Stimulated activated CD8-positive, alpha-beta memory T cell treated with anti-CD3 and anti-CD28 coated beads, Interleukin-7, amount 100 ng/mL, for 1 hour (primary cell): ENCODE data around the gene PPIL4.

ENCODE experiments used
- DNase-seq, 2 donors: peaks; one replicate each; pipeline ENCODE4 v3.0.0-alpha.2; 2020; ENCODE audit warnings: low read depth in 2 of 2

Gene PPIL4

DNA sequence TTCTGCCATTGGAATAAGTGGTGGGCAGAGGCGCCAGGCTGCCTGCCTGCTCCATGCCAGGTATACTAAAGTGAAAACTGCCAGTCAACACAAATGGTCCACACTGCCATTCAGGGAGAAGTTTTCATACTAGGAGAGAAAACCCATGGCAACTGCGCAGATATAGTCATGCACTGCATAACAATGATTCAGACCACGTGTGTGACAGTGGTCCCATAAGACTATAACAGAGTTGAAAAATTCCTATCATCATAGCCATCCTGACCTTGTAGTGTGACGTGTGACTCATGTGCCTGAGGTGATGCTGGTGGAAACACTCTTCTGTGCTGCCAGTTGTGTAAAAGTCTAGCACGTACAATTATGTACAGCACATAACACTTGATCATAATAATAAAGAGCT lies 86.1 kb downstream of the PPIL4 start:
- DNase-seq, result no peak

DNA sequence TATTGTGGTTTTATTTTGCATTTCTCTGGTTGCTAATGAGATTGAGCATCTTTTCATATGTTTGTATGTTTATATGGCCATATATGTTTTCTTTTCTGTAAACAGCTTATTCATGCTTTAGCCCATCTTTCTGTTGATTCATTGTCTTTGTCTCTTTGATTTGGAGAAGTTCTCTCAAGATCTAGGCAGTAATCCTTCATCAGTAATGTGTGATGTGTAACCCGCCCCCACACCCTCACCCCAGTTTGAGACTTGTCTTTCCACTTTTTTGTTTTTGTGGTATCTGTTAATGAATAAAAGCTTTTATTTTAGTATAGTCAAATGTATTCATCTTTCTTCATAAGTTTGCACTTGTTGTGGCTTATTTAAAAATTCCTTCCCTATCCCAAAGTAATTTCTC lies 87.0 kb downstream of the PPIL4 start:
- no peak for DNase-seq

DNA sequence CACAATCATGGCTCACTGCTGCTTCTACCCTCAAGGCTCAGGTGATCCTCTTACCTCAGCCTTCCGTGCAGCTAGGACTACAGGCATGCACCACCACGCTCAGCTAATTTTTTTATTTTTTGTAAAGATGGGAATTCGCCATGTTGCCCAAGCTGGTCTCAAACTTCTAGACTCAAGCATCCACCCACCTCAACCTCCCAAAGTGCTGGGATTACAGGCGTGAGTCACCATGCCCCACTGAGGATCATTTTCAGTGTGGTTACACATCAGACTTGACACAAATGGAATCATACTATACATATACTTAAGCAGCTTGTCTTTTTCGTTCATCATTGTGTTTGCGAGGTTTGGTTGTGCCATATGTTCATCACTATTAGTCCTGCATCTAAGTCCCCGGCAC lies 87.6 kb downstream of the PPIL4 start:
- DNase-seq, result no peak

DNA sequence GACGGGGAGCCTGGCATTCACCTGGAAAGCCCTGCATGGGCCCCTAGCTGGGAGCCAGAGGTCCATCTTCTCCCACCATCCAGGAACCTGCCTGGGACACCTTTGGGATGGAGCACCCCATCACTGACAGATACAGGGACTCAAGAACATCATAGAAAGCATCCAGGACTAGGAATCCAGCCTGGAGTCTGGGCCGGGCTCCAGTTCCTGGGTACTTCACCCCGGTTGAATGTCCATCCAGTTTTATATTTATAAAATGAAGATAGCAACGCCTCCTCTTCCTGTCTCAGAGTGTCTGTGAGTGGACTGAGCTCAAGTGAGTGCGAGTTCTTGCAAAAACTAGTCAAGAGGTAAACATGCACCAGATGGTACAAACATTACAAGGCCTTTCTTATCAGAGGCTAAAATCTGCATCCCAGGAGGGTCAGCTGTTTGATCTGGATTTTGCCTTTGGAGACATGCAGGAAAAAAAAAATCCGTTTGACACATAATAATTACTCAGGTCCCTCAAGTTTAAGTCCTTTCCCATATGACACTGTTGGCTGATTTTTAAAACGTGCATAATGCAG lies 88.4 kb downstream of the PPIL4 start:
- DNase-seq, result no peak

DNA sequence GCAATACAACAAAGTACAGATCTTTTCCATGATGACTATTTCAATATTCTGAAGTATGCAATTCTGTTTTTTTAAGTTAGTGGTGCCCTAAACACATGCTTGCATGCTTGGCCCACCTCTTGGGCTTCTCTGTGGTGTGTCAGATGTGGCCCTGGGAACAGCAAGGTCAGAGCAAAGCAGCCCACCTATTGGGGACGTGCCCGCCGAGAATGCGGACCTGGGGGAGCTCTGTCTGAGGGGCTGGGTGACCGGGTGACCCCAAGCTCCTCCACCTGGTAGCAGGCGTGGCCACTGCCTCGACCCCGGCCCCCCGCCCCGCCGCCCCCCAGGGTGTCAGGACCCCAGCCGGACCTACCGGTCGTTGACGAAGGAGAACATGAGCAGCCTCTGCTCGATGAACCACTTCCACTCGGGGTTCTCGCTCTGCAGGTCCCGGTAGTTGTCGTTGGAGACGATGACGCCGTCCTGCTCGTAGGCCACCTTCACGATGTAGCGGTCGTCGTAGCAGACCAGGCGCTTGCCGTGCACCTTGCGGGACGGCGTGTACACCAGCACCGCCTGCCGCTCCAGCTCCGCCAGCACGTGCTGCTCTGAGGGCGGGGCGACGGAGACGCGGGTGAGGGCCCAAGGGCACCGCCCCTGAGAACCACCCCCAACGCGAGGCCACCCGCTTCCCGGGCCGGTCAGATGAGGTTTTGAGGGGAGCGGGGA lies 89.4 kb downstream of the PPIL4 start:
- no peak for DNase-seq

DNA sequence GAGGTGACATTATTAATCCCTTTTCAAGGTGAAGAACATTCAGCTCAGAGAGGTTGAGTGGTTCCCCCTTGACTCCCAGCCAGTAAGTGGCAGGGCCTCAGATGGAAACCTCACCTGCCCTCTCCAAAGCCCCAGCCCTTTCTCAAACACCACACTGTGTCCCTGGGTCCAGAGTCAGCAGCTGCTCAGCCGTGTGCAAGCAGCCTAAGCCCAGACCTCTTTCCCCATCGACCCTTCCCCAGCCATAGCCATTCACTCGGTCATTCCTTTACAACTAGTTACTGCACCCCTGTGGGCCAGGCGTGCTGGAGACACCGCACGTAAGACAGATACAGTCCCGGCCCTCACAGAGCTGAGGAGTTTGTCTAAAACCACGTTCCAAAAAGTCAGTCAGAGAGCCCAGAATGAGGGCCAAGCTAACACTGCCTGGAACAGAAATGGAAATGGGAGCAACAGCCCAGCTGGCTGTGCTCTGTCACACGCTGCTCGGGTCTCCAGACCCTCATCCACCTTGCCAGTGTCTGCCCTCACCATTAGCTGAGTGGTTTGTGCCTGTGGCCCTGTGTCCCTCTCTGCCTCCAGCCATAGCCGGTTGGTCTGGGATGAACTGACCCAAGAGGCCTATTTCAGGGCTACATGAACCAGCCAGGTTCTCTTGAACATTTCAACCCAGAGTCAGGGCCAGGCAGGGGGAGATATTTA lies 90.7 kb downstream of the PPIL4 start:
- no peak for DNase-seq
